HUES64 (cell line): Measurements from ENCODE around the gene SAXO2.
"Not testable (repeated sequence)": the region's sequence is repeated elsewhere in the genome, so short reads cannot be mapped to it uniquely, and the experiment has no call there.

Experiments
- H3K27ac ChIP-seq: 2 replicates; pipeline ENCODE4 v1.7.0; 2013; ENCODE audit warnings: low read depth, low read length, inconsistent platforms
- H3K27me3 ChIP-seq: 2 replicates; pipeline ENCODE4 v1.6.1; 2013; ENCODE audit warnings: mild to moderate bottlenecking, low read length; ENCODE audit not compliant: insufficient read depth
- H3K36me3 ChIP-seq: 2 replicates; pipeline ENCODE4 v1.6.1; 2013; ENCODE audit warnings: mild to moderate bottlenecking, low read length; ENCODE audit not compliant: insufficient read depth
- H3K4me1 ChIP-seq: 2 replicates; pipeline ENCODE4 v1.6.1; 2013; ENCODE audit warnings: mild to moderate bottlenecking, low read length, moderate library complexity; ENCODE audit not compliant: insufficient read depth
- H3K4me3 ChIP-seq: 2 replicates; pipeline ENCODE4 v1.5.1; 2013; ENCODE audit warnings: mild to moderate bottlenecking, low read length, moderate library complexity
- H3K9ac ChIP-seq: 2 replicates; pipeline ENCODE4 v1.6.1; 2013; ENCODE audit warnings: mild to moderate bottlenecking, low read depth, low read length
- H3K9me3 ChIP-seq: 2 replicates; pipeline ENCODE4 v1.6.1; 2013; ENCODE audit warnings: low read depth, low read length; ENCODE audit not compliant: insufficient read depth
- WGBS: fragments of 150-250, 120-280 bp; methylation state at CpG from one replicate; pipeline ENCODE4 v1.1.7; 2013; ENCODE audit warnings: missing lambda C conversion rate; 5-methylcytosine and 5-hydroxymethylcytosine counted together

SAXO2 gene

DNA sequence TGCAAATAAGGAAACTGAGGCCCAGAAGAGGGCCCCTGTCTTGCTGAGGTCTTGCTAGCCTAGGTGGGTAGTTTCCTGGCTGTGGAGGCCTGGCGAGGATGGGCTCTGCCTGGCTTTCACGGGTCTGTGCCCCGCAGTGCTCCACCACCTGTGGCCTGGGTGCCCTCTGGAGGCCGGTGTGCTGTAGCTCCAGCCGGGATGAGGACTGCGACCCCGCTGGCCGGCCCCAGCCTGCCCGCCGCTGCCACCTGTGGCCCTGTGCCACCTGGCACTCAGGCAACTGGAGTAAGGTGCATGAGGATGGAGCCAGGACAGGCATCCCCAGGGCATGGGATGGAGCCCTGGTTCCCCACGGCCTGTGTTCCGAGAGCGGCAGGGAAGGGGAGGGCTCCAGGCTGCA lies 66.4 kb downstream of the SAXO2 start:
- not testable (repeated sequence) for H3K27ac ChIP-seq, H3K4me1 ChIP-seq, H3K9me3 ChIP-seq, H3K27me3 ChIP-seq, H3K9ac ChIP-seq, H3K36me3 ChIP-seq, H3K4me3 ChIP-seq
- WGBS: no CpG with 5 or more reads among the region's 13 CpGs

DNA sequence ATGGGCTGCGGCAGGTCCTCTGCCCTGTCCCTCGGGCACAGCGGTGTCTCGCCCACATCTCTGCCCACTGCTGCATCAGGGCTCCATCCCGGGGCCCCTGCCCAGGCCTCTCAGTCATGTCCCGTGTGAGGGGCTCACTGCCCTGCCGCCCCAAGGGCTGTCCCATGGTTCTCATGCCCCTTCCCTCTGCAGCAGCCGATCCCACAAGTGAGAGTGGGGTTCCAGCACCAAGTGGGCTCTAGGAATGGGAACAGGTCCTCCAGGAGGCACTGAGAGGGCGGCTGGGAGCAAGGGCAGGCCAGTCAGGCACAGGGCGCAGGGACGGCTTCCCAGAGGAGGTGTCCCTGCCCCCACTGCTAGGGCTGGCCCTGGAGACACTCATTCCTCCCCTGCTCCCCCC lies 68.3 kb downstream of the SAXO2 start:
- not testable (repeated sequence) for H3K36me3 ChIP-seq, H3K9ac ChIP-seq
- WGBS: 91% methylated on average over 3 of the region's 11 CpGs

DNA sequence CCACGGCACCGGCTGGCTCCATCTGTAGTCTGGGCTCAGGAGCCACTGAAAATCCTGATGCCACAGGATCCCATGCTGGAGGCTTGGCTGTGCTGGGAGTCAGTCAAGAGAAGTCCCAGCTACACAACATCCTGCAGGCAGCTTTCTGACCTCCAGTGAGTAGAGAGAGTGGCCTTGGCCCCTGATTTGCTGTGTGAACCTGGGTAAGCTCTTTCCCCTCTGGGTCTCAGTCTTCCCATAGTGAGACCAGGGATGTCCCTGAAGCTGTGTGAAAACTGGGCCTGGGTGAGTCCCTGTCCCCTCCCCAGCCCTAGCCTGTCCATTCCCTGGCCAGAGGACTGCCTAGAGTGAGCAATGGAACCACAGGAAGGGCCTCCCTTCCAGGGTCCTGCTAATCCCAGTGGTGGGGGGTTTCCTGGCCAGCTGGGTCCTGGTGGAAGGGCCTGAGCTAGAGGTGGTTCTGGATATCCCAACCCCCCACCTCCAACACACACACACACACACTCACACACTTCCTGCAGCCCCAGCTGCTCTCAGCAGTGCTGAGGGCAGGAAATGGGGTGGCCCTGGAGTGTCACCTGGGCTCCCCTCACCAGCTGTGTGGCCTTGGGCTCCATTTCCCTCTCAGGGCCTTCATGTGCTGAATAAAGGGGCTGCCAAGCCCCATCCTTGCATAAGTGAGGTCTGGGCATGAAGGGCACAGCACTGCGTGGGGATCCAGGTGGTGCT lies 69.1 kb downstream of the SAXO2 start:
- not testable (repeated sequence) for H3K4me1 ChIP-seq
- 100% methylated on average over 1 of the region's 3 CpGs for WGBS

More for the DNA sequence above, 68.3 kb downstream of the SAXO2 start:
- H3K27me3 ChIP-seq, H3K4me3 ChIP-seq, H3K9me3 ChIP-seq, H3K27ac ChIP-seq, H3K4me1 ChIP-seq: not testable (repeated sequence)

GRCh38 chr15:82332711-82333602 lies 70.3 kb downstream of the SAXO2 start:
- not testable (repeated sequence) for H3K4me1 ChIP-seq, H3K27me3 ChIP-seq, H3K9ac ChIP-seq, H3K36me3 ChIP-seq, H3K27ac ChIP-seq, H3K9me3 ChIP-seq, H3K4me3 ChIP-seq
- WGBS: 89% methylated on average over 11 of the region's 13 CpGs

More for the DNA sequence above, 69.1 kb downstream of the SAXO2 start:
- H3K36me3 ChIP-seq, H3K27me3 ChIP-seq, H3K9ac ChIP-seq, H3K9me3 ChIP-seq, H3K4me3 ChIP-seq, H3K27ac ChIP-seq: not testable (repeated sequence)

DNA sequence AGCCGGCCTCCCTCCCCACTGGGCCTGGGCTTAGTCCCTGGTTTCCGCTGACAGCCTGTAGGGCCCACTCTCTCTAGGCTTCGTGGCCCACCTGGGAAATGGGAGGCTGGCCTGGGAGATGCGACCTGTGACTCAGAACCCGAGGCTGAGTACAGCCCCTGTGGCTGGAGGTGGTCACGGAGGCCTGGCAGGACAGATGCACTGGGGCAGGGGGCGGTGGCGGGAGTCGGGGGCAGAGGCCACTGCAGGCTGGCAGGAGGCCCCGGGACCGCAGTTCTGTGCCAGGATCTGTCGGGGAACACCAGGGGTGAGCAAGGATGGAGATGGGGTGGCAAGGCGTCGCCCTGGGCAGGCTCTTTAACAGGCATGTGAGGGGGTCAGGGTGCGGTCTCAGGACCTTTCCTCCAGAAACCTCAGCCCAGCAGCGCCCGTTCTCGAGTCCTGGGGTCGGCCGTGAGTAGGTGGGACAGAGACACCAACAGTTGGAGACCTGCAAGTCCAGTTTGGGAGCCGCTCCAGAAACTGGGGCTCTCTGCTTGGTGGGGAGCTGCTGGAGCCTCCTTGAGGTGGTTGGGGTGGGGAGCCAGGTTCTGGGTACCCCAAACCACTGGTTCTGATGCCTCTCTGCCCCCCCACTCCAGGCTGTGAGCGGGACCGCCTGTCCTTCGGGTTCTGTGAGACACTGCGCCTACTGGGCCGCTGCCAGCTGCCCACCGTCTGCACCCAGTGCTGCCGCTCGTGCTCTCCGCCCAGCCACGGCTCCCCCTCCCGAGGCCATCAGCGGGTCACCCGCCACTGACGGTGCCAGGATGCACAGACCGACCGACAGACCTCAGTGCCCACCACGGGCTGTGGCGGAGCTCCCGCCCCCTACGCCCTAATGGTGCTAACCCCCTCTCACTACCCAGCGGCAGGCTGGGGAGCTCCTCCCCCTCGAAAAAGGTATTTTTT lies 71.3 kb downstream of the SAXO2 start:
- not testable (repeated sequence) for H3K27me3 ChIP-seq, H3K4me3 ChIP-seq, H3K4me1 ChIP-seq, H3K9ac ChIP-seq, H3K9me3 ChIP-seq, H3K36me3 ChIP-seq, H3K27ac ChIP-seq
- WGBS: 89% methylated on average over 31 of the region's 43 CpGs
